Muscle layer of colon (tissue), 2 donors: ENCODE measurements around the gene CCNY.
"Not testable (repeated sequence)": the region's sequence is repeated elsewhere in the genome, so short reads cannot be mapped to it uniquely, and the experiment has no call there.

Experiments used
- H3K27ac ChIP-seq: one replicate; pipeline ENCODE4 v1.7.0; 2013; ENCODE audit warnings: low read depth, mild to moderate bottlenecking, low read length, moderate library complexity
- H3K27me3 ChIP-seq, 2 donors: one replicate each; pipeline ENCODE4 v1.7.0; 2013; ENCODE audit warnings: low read length in 2 of 2, mild to moderate bottlenecking in 2 of 2; ENCODE audit not compliant: insufficient read depth in 2 of 2, control insufficient read depth in 1 of 2
- H3K36me3 ChIP-seq: one replicate; pipeline ENCODE4 v1.7.0; 2013; ENCODE audit warnings: mild to moderate bottlenecking, low read length; ENCODE audit not compliant: insufficient read depth
- H3K4me1 ChIP-seq: one replicate; pipeline ENCODE4 v1.7.0; 2013; ENCODE audit warnings: mild to moderate bottlenecking, low read length; ENCODE audit not compliant: insufficient read depth
- H3K4me3 ChIP-seq, 2 donors: one replicate each; pipeline ENCODE4 v1.7.0; 2013; ENCODE audit warnings: low read length in 2 of 2, low read depth in 1 of 2, mild to moderate bottlenecking in 1 of 2, moderate library complexity in 1 of 2
- H3K9ac ChIP-seq: one replicate; pipeline ENCODE4 v1.7.0; 2013; ENCODE audit warnings: low read length
- H3K9me3 ChIP-seq: one replicate; pipeline ENCODE4 v1.7.0; 2013; ENCODE audit warnings: mild to moderate bottlenecking, low read length
- donor health status: abdominal sarcoma.
- donor health status: Adenocarcinoma of cecum.

CCNY gene

GRCh38 chr10:35399414-35400009 is 63.2 kb downstream of the CCNY start:
- Histone ChIP-seq H3K4me3 (no peak overlapping the region), H3K4me1 (peaks cover 37% of the 10 kb centered on the region), H3K27ac (no peak overlapping the region), H3K36me3 (no peaks in the 10 kb centered on the region), H3K27me3 (no peaks in the 10 kb centered on the region), H3K9me3 (no peaks in the 10 kb centered on the region), H3K9ac (no peak overlapping the region)

GRCh38 chr10:35400595-35401268 is 64.4 kb downstream of the CCNY start:
- peaks cover 40% of the 10 kb centered on the region for H3K4me1 ChIP-seq
- no peaks in the 10 kb centered on the region for H3K27me3 ChIP-seq
- no peaks in the 10 kb centered on the region for H3K9me3 ChIP-seq
- H3K27ac ChIP-seq: no peak overlapping the region
- no peaks in the 10 kb centered on the region for H3K36me3 ChIP-seq
- H3K9ac ChIP-seq: no peak overlapping the region
- no peak overlapping the region for H3K4me3 ChIP-seq

GRCh38 chr10:35403491-35403890 is 67.2 kb downstream of the CCNY start:
- H3K36me3 ChIP-seq, H3K9me3 ChIP-seq, H3K27ac ChIP-seq, H3K4me3 ChIP-seq, H3K27me3 ChIP-seq, H3K9ac ChIP-seq: not testable (repeated sequence)
- H3K4me1 ChIP-seq: peaks cover 23% of the 10 kb centered on the region

GRCh38 chr10:35404077-35404476 is 67.8 kb downstream of the CCNY start:
- H3K27ac ChIP-seq, H3K36me3 ChIP-seq, H3K27me3 ChIP-seq, H3K9ac ChIP-seq, H3K4me3 ChIP-seq, H3K9me3 ChIP-seq: not testable (repeated sequence)
- H3K4me1 ChIP-seq: peaks cover 28% of the 10 kb centered on the region

- H3K36me3 ChIP-seq, H3K27me3 ChIP-seq, H3K9ac ChIP-seq, H3K27ac ChIP-seq, H3K4me3 ChIP-seq, H3K9me3 ChIP-seq: not testable (repeated sequence)
- H3K4me1 ChIP-seq: peaks cover 22% of the 10 kb centered on the region
These were observed 69.8 kb downstream of the CCNY start for GRCh38 chr10:35406003-35406630.

GRCh38 chr10:35407696-35408095 is 71.4 kb downstream of the CCNY start:
- H3K36me3 ChIP-seq, H3K9me3 ChIP-seq, H3K9ac ChIP-seq, H3K27me3 ChIP-seq, H3K27ac ChIP-seq, H3K4me3 ChIP-seq: not testable (repeated sequence)
- H3K4me1 ChIP-seq: peaks cover 30% of the 10 kb centered on the region

- Histone ChIP-seq H3K27ac (no peak overlapping the region), H3K9ac (no peak overlapping the region), H3K9me3 (no peaks in the 10 kb centered on the region), H3K4me1 (peaks cover 30% of the 10 kb centered on the region), H3K4me3 (no peak overlapping the region), H3K36me3 (no peaks in the 10 kb centered on the region), H3K27me3 (no peaks in the 10 kb centered on the region)
These were observed 72.8 kb downstream of the CCNY start for GRCh38 chr10:35409094-35409582.

GRCh38 chr10:35409808-35410207 is 73.5 kb downstream of the CCNY start:
- no peaks in the 10 kb centered on the region for H3K27me3 ChIP-seq
- peaks cover 31% of the 10 kb centered on the region for H3K4me1 ChIP-seq
- no peak overlapping the region for H3K27ac ChIP-seq
- no peak overlapping the region for H3K4me3 ChIP-seq
- H3K36me3 ChIP-seq: no peaks in the 10 kb centered on the region
- no peak overlapping the region for H3K9ac ChIP-seq
- H3K9me3 ChIP-seq: no peaks in the 10 kb centered on the region

- Histone ChIP-seq H3K36me3 (no peaks in the 10 kb centered on the region), H3K4me3 (no peak overlapping the region), H3K9ac (no peak overlapping the region), H3K9me3 (no peaks in the 10 kb centered on the region), H3K27me3 (no peaks in the 10 kb centered on the region), H3K4me1 (peaks cover 38% of the 10 kb centered on the region), H3K27ac (no peak overlapping the region)
These were observed 75.9 kb downstream of the CCNY start for GRCh38 chr10:35412003-35412723.

GRCh38 chr10:35412900-35413491 is 76.7 kb downstream of the CCNY start:
- Histone ChIP-seq H3K4me3 (no peak overlapping the region), H3K36me3 (no peaks in the 10 kb centered on the region), H3K27me3 (no peaks in the 10 kb centered on the region), H3K9me3 (no peaks in the 10 kb centered on the region), H3K4me1 (peaks cover 41% of the 10 kb centered on the region), H3K27ac (no peak overlapping the region), H3K9ac (no peak overlapping the region)
